CMK (cell line): ENCODE measurements around the gene ABHD1.
A peak's percentile ranks its signal among the peaks of the same experiment; 100 is the strongest.
"Not testable (repeated sequence)": the region's sequence is repeated elsewhere in the genome, so short reads cannot be mapped to it uniquely, and the experiment has no call there.

Experiments used
- DNase-seq: peaks from one replicate; pipeline ENCODE4 v3.0.0-alpha.2; 2010; ENCODE audit warnings: low read depth

Gene ABHD1

GRCh38 chr2:27110603-27111352 is 12.8 kb upstream of the ABHD1 start:
- not testable (repeated sequence) for DNase-seq

GRCh38 chr2:27111392-27112078 is 12.1 kb upstream of the ABHD1 start:
- DNase-seq, result not testable (repeated sequence)

- DNase-seq, result no peak
Observed at GRCh38 chr2:27115519-27115918, 8.1 kb upstream of the ABHD1 start.

- DNase-seq, result no peak
Observed at GRCh38 chr2:27117995-27118524, 5.6 kb upstream of the ABHD1 start.

- no peak for DNase-seq
Observed at GRCh38 chr2:27118525-27119329, 4.9 kb upstream of the ABHD1 start, which contains the start of gene CGREF1. Gene CGREF1 (minus strand): TSS chr2:27119128. CDS start chr2:27104366, 14,762 bp downstream.

- DNase-seq, result not testable (repeated sequence)
Observed at GRCh38 chr2:27119330-27119670, 4.3 kb upstream of the ABHD1 start.

- DNase-seq, result no peak
Observed at GRCh38 chr2:27121906-27122305, 1.7 kb upstream of the ABHD1 start.

- no peak for DNase-seq
Observed at GRCh38 chr2:27122791-27123190, 824 bp upstream of the ABHD1 start.

- DNase-seq, result no peak
Observed at GRCh38 chr2:27125104-27125503, 1.5 kb downstream of the ABHD1 start.

GRCh38 chr2:27126252-27126710 is 2.7 kb downstream of the ABHD1 start:
- no peak for DNase-seq

- no peak for DNase-seq
Observed at GRCh38 chr2:27127883-27128667, 4.5 kb downstream of the ABHD1 start.

- DNase-seq, result peak; percentile 48
Observed at GRCh38 chr2:27128668-27129571, 5.3 kb downstream of the ABHD1 start.

GRCh38 chr2:27130396-27130795 is 6.8 kb downstream of the ABHD1 start:
- DNase-seq, result no peak

- DNase-seq, result no peak
Observed at GRCh38 chr2:27131429-27131828, 7.8 kb downstream of the ABHD1 start.

GRCh38 chr2:27133195-27133875 is 9.7 kb downstream of the ABHD1 start:
- DNase-seq, result no peak

GRCh38 chr2:27133905-27134780 is 10.5 kb downstream of the ABHD1 start, which contains the start of gene PREB:
Gene PREB (minus strand): TSS chr2:27134636. CDS start chr2:27134421, 215 bp downstream.
- peak; percentile 93 for DNase-seq

- DNase-seq, result no peak
Observed at GRCh38 chr2:27134781-27135477, 11.3 kb downstream of the ABHD1 start.

GRCh38 chr2:27135478-27135955 is 11.9 kb downstream of the ABHD1 start:
- DNase-seq, result no peak
